ENCODE data around the gene RNF34.

GRCh38 chr12:121364683-121365121 lies 35.2 kb upstream of the RNF34 start:
- no peak for TF ChIP-seq EP300 (IDR thresholded peaks at IDR 0.05; ENCODE audit: borderline replicate concordance)
- TF ChIP-seq CEBPB (IDR thresholded peaks at IDR 0.05): no peak
- no peak for TF ChIP-seq REST (IDR thresholded peaks at IDR 0.05; ENCODE audit: low read depth)
- no peak for TF ChIP-seq TAF1 (IDR thresholded peaks at IDR 0.05; ENCODE audit: low read depth)
- TF ChIP-seq FOXM1 (IDR thresholded peaks at IDR 0.05; ENCODE audit: borderline replicate concordance, low read depth): no peak
- TF ChIP-seq MAX (IDR thresholded peaks at IDR 0.05): no peak

Data from Ishikawa (cell line).